NCI-H146 treated with DMSO at 0.1 percent for 48 hours (cell line): Measurements from ENCODE around the gene PROP1.
"Not testable (repeated sequence)": the region's sequence is repeated elsewhere in the genome, so short reads cannot be mapped to it uniquely, and the experiment has no call there.

Experiments
- DNase-seq: peaks from one replicate; lab custom pipeline; 2025; ENCODE audit not compliant: unreplicated experiment; lab: John Stamatoyannopoulos, UW

Gene PROP1

GRCh38 chr5:177945601-177946283 is 50.3 kb downstream of the PROP1 start:
- not testable (repeated sequence) for DNase-seq

DNA sequence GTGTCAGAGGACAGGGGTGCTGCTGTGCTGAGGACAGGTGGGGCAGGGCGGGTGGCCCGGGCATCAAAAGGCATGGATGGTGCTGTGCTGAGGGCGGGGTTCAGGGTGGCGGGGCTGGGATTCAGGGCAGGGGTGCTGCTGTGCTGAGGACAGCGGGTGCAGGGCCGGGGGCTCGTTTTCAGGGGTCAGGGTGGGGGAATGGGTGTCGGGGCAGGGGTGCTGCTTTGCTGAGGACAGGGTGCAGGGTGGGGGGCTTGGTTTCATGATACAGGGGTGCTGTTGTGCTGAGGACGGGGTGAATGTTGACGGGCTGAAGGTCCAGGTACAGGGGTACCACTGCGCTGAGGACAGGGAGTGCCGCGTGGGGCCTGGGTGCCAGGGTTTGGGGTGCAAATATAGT is 50.9 kb downstream of the PROP1 start:
- DNase-seq, result not testable (repeated sequence)

DNA sequence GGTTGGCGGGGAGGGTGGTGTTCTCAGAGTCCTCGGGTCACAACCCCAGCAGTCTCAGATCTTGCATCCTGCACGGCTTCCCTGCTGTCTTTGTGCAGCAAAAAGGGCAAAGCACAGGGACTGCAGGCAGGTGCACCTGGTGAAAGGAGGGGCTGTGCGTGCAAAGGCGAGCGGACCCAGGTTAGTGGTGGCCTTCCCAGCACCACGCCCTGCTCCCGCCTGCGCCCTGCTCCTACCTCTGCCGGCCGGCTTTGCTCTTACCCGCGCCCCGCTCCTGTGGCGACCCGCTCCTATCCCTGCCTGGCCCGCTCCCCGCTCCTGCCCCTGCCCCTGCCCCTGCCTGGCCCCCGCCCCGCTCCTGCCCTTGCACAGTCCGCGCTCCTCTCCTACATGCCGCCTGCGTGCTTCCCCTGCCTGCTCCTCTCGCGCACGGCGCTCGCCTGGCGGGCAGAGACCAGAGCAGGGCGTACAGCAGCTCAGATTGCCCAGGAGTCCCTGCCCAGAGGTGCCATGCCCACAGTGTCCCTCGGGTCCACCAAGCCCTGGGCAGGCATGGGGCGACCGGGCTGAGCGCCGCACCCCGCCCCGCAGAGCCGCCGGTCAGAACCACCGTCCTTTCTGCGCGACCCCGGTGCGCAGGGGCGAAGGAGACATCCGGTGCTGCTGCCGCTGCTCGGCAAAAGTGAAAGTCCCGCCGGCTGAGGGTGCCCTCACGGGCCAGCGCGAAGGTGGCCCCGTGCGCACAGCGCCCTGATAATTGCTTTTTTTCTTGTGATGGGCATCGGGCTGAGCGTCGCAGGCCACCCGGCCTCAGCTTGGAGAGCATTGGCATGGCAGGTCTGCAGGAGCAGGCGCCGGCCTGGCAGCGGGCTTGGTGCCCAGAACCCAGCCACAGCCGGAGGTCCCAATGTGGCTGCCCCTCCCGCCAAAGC is 52.0 kb downstream of the PROP1 start:
- DNase-seq, result peak; percentile 1

- DNase-seq, result not testable (repeated sequence)
Observed at GRCh38 chr5:177942896-177943295, 53.1 kb downstream of the PROP1 start.
